Trophoblast cell (in vitro differentiated cells and primary cell): Measurements from ENCODE around the gene AK1.

Experiments used
- DNase-seq, 2 donors: peaks; one replicate each; pipeline ENCODE4 v3.0.0-alpha.2; 2016
- H2AFZ ChIP-seq: 2 replicates; pipeline ENCODE4 v1.6.1; 2013; ENCODE audit warnings: low read length, moderate library complexity, mild to moderate bottlenecking; ENCODE audit not compliant: insufficient read depth, poor library complexity
- H2AK5ac ChIP-seq: 2 replicates; pipeline ENCODE4 v1.6.1; 2013; ENCODE audit warnings: mild to moderate bottlenecking, low read length
- H2BK120ac ChIP-seq: 2 replicates; pipeline ENCODE4 v1.6.1; 2013; ENCODE audit warnings: low read length, mild to moderate bottlenecking, moderate library complexity; ENCODE audit not compliant: insufficient read depth, poor library complexity
- H2BK12ac ChIP-seq: 2 replicates; pipeline ENCODE4 v1.6.1; 2013; ENCODE audit warnings: mild to moderate bottlenecking, low read length, moderate library complexity
- H2BK5ac ChIP-seq: 2 replicates; pipeline ENCODE4 v1.6.1; 2013; ENCODE audit warnings: low read length, low read depth, moderate library complexity, mild to moderate bottlenecking; ENCODE audit not compliant: poor library complexity
- H3K14ac ChIP-seq: 2 replicates; pipeline ENCODE4 v1.6.1; 2013; ENCODE audit warnings: mild to moderate bottlenecking, low read length
- H3K18ac ChIP-seq: 2 replicates; pipeline ENCODE4 v1.6.1; 2013; ENCODE audit warnings: mild to moderate bottlenecking, low read length
- H3K23ac ChIP-seq: 2 replicates; pipeline ENCODE4 v1.6.1; 2013; ENCODE audit warnings: low read length
- H3K27ac ChIP-seq: 2 replicates; pipeline ENCODE4 v1.5.1; 2013; ENCODE audit warnings: low read depth, mild to moderate bottlenecking, inconsistent platforms, low read length, moderate library complexity
- H3K27me3 ChIP-seq: 2 replicates; pipeline ENCODE4 v1.6.1; 2013; ENCODE audit warnings: inconsistent platforms, mild to moderate bottlenecking, low read length, moderate library complexity; ENCODE audit not compliant: insufficient read depth
- H3K36me3 ChIP-seq, 2 experiments: 1 replicate in 1 of 2; 2 replicates in 1 of 2; pipeline ENCODE4 v1.6.1; 2013; ENCODE audit warnings: low read length in 2 of 2, mild to moderate bottlenecking in 2 of 2, moderate library complexity in 1 of 2; ENCODE audit not compliant: insufficient read depth in 2 of 2, control insufficient read depth in 1 of 2
- H3K4ac ChIP-seq: 2 replicates; pipeline ENCODE4 v1.6.1; 2013; ENCODE audit warnings: low read depth, mild to moderate bottlenecking, low read length, moderate library complexity
- H3K4me1 ChIP-seq, 2 experiments: 1 replicate in 1 of 2; 2 replicates in 1 of 2; pipeline ENCODE4 v1.6.1; 2013; ENCODE audit warnings: low read length in 2 of 2, mild to moderate bottlenecking in 2 of 2, moderate library complexity in 1 of 2; ENCODE audit not compliant: insufficient read depth in 2 of 2, control insufficient read depth in 1 of 2
- H3K4me2 ChIP-seq: 2 replicates; pipeline ENCODE4 v1.6.1; 2013; ENCODE audit warnings: inconsistent platforms, mild to moderate bottlenecking, low read length, moderate library complexity
- H3K4me3 ChIP-seq: 2 replicates; pipeline ENCODE4 v1.5.1; 2013; ENCODE audit warnings: mild to moderate bottlenecking, low read depth, low read length, inconsistent platforms
- H3K79me1 ChIP-seq: one replicate; pipeline ENCODE4 v1.6.1; 2013; ENCODE audit warnings: low read length
- H3K79me2 ChIP-seq: 2 replicates; pipeline ENCODE4 v1.6.1; 2013; ENCODE audit warnings: low read length, mild to moderate bottlenecking; ENCODE audit not compliant: control insufficient read depth, insufficient read depth, poor library complexity
- H3K9ac ChIP-seq: 2 replicates; pipeline ENCODE4 v1.6.1; 2013; ENCODE audit warnings: mild to moderate bottlenecking, low read length
- H3K9me3 ChIP-seq: 2 replicates; pipeline ENCODE4 v1.6.1; 2013; ENCODE audit warnings: low read depth, mild to moderate bottlenecking, control low read depth, inconsistent platforms, low read length; ENCODE audit not compliant: insufficient read depth
- H4K12ac ChIP-seq: 2 replicates; pipeline ENCODE4 v1.6.1; 2013; ENCODE audit warnings: low read depth, mild to moderate bottlenecking, low read length, moderate library complexity
- H4K8ac ChIP-seq: 2 replicates; pipeline ENCODE4 v1.6.1; 2013; ENCODE audit warnings: low read depth, mild to moderate bottlenecking, low read length, moderate library complexity
- H4K91ac ChIP-seq: one replicate; pipeline ENCODE4 v1.6.1; 2013; ENCODE audit warnings: low read depth, mild to moderate bottlenecking, low read length, moderate library complexity
- WGBS: extraction: QIAGEN DNeasy Blood & Tissue Kit; methylation state at CpG from one replicate; pipeline ENCODE4 v1.1.7; 2013; ENCODE audit warnings: missing lambda C conversion rate; ENCODE audit not compliant: insufficient read length, insufficient coverage; ENCODE audit errors: extremely low coverage; 5-methylcytosine and 5-hydroxymethylcytosine counted together

The AK1 gene

GRCh38 chr9:127915801-127916719 is 38.6 kb upstream of the AK1 start:
- Histone ChIP-seq H3K14ac (peak overlapping the region; percentile 26), H3K36me3 (no peaks in the 10 kb centered on the region), H3K79me2 (no peaks in the 10 kb centered on the region), H4K91ac (no peak overlapping the region), H3K27ac (no peak overlapping the region), H3K79me1 (peaks cover 5% of the 10 kb centered on the region), H2AFZ (no peak overlapping the region), H2BK120ac (no peak overlapping the region), H3K23ac (no peak overlapping the region), H3K4me2 (peak overlapping the region; percentile 73), H3K18ac (no peak overlapping the region), H4K12ac (no peak overlapping the region), H4K8ac (peak overlapping the region; percentile 29), H3K9me3 (peaks cover 2% of the 10 kb centered on the region), H3K4ac (no peak overlapping the region), H3K9ac (no peak overlapping the region), H2BK12ac (no peak overlapping the region), H3K27me3 (no peaks in the 10 kb centered on the region), H2BK5ac (no peak overlapping the region), H2AK5ac (no peak overlapping the region), H3K4me3 (peak overlapping the region; percentile 64), H3K4me1 (peaks cover 11% of the 10 kb centered on the region in 2 experiments)
- WGBS: no CpG with 5 or more reads among the region's 27 CpGs
- DNase-seq: no peak

DNA sequence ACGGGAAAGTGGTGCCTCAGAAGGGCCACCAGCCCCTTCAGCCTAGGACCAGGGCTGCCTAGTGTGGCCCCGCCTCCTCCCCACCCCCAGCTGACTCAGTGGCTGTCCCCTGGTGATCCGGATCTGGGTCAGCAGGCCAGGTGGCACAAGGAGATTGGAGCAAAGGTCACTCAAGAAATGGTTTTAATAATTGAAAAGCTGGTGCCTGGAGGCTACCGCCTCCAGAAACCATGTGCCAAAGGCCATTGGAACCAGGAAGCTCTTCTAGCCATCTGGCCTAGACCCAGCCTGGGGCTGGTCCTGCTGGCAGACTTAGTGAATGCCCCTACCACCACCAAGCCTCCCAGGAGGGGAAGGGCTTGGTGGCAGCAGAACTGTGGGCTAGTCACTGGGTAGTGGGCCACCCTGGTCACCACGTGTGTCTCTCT is 37.9 kb upstream of the AK1 start:
- no peak overlapping the region for H2AK5ac ChIP-seq

GRCh38 chr9:127913682-127914081 is 36.2 kb upstream of the AK1 start:
- no peaks in the 10 kb centered on the region for H3K36me3 ChIP-seq
- no peak for DNase-seq
- no peak overlapping the region for H3K9ac ChIP-seq
- no peak overlapping the region for H3K4me2 ChIP-seq
- H3K27ac ChIP-seq: no peak overlapping the region
- peaks cover 5% of the 10 kb centered on the region in 2 experiments for H3K4me1 ChIP-seq
- no peak overlapping the region for H4K12ac ChIP-seq
- H3K79me1 ChIP-seq: peaks cover 5% of the 10 kb centered on the region
- H2BK120ac ChIP-seq: no peak overlapping the region
- H3K4me3 ChIP-seq: no peak overlapping the region
- no peak overlapping the region for H3K14ac ChIP-seq
- no peaks in the 10 kb centered on the region for H3K79me2 ChIP-seq
- H2BK5ac ChIP-seq: no peak overlapping the region
- no CpG with 5 or more reads among the region's 11 CpGs for WGBS
- H2AFZ ChIP-seq: no peak overlapping the region
- H4K8ac ChIP-seq: no peak overlapping the region
- no peak overlapping the region for H2BK12ac ChIP-seq
- no peaks in the 10 kb centered on the region for H3K27me3 ChIP-seq
- no peak overlapping the region for H2AK5ac ChIP-seq
- H3K18ac ChIP-seq: no peak overlapping the region
- no peaks in the 10 kb centered on the region for H3K9me3 ChIP-seq
- H3K23ac ChIP-seq: no peak overlapping the region
- H3K4ac ChIP-seq: no peak overlapping the region
- no peak overlapping the region for H4K91ac ChIP-seq

More for the DNA sequence above, 37.9 kb upstream of the AK1 start:
- Histone ChIP-seq H3K27ac (no peak overlapping the region), H3K9ac (no peak overlapping the region), H2BK12ac (no peak overlapping the region), H3K36me3 (no peaks in the 10 kb centered on the region), H4K91ac (no peak overlapping the region), H4K12ac (no peak overlapping the region), H2BK5ac (no peak overlapping the region), H3K4ac (no peak overlapping the region), H3K4me1 (peaks cover 11% of the 10 kb centered on the region in 2 experiments), H3K23ac (no peak overlapping the region), H2AFZ (no peak overlapping the region), H3K14ac (no peak overlapping the region), H3K9me3 (peaks cover 2% of the 10 kb centered on the region), H3K79me1 (peaks cover 5% of the 10 kb centered on the region), H2BK120ac (no peak overlapping the region), H3K27me3 (no peaks in the 10 kb centered on the region), H3K4me3 (no peak overlapping the region), H4K8ac (no peak overlapping the region), H3K4me2 (no peak overlapping the region), H3K79me2 (no peaks in the 10 kb centered on the region), H3K18ac (no peak overlapping the region)
- whole genome bisulfite sequencing: no CpG with 5 or more reads among the region's 5 CpGs
- peak in 1 of 2 donors; percentile 4 for DNase-seq

DNA sequence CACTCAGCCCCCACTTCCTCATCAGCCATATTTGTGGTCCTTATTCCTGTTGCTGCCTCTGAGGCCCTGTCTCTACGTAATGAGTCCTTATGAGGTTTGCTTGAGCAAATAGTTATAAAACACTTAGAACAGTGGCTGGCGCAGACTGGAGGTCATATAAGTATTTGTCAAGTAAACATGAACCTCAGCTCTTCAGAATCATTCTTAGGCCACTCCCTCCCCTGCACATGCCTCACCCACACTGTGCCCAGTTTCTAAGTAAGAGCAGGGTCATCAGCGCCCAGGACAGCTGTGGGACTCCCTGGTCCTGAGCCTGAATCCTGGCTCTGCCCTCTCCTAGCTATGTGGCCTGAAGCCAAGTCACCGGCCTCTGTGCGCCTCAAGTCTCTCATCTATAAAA is 35.4 kb upstream of the AK1 start:
- no peak overlapping the region for H3K4me2 ChIP-seq
- no peaks in the 10 kb centered on the region for H3K9me3 ChIP-seq
- H3K4me3 ChIP-seq: no peak overlapping the region
- H2AK5ac ChIP-seq: no peak overlapping the region
- no peak overlapping the region for H2BK12ac ChIP-seq
- H2BK120ac ChIP-seq: no peak overlapping the region
- no peaks in the 10 kb centered on the region for H3K79me2 ChIP-seq
- H3K18ac ChIP-seq: no peak overlapping the region
- no peak overlapping the region for H3K4ac ChIP-seq
- peaks cover 2 to 5% of the 10 kb centered on the region in 2 experiments for H3K4me1 ChIP-seq
- DNase-seq: no peak
- no peak overlapping the region for H4K91ac ChIP-seq
- H3K14ac ChIP-seq: no peak overlapping the region
- WGBS: no CpG with 5 or more reads among the region's 5 CpGs
- H4K8ac ChIP-seq: no peak overlapping the region
- H2AFZ ChIP-seq: no peak overlapping the region
- no peak overlapping the region for H3K9ac ChIP-seq
- no peaks in the 10 kb centered on the region for H3K36me3 ChIP-seq
- H3K79me1 ChIP-seq: peaks cover 5% of the 10 kb centered on the region
- H3K23ac ChIP-seq: no peak overlapping the region
- H2BK5ac ChIP-seq: no peak overlapping the region
- no peaks in the 10 kb centered on the region for H3K27me3 ChIP-seq
- H4K12ac ChIP-seq: no peak overlapping the region
- H3K27ac ChIP-seq: no peak overlapping the region
